ENCODE measurements around the gene PLAAT3.

GRCh38 chr11:63641727-63642126 lies 27.5 kb upstream of the PLAAT3 start:
- peak in 1 of 4 experiments; percentile 11 for TF ChIP-seq CTCF (IDR thresholded peaks at IDR 0.05)
- TF ChIP-seq POLR2A (IDR thresholded peaks at IDR 0.05), result no peak
- TF ChIP-seq POLR2AphosphoS5 (IDR thresholded peaks at IDR 0.05), result no peak

Data from sigmoid colon (tissue), 4 donors.